Measurements from ENCODE around the gene FARP2.
"Not testable (repeated sequence)": the region's sequence is repeated elsewhere in the genome, so short reads cannot be mapped to it uniquely, and the experiment has no call there.

FARP2 gene

GRCh38 chr2:241355983-241356870 is at the start of gene FARP2:
Gene FARP2, plus strand, starts transcription at chr2:241356285. Its CDS starts 16,823 bp downstream, at chr2:241373108.
- peak; percentile 92 for DNase-seq (ENCODE audit: low read depth)

GRCh38 chr2:241307055-241307454 is 49.0 kb upstream of the FARP2 start:
- DNase-seq (ENCODE audit: low read depth), result no peak

GRCh38 chr2:241308267-241308666 is 47.8 kb upstream of the FARP2 start:
- DNase-seq (ENCODE audit: low read depth), result no peak

GRCh38 chr2:241308832-241309500 is 47.1 kb upstream of the FARP2 start:
- no peak for DNase-seq (ENCODE audit: low read depth)

GRCh38 chr2:241309684-241310117 is 46.4 kb upstream of the FARP2 start:
- peak; percentile 43 for DNase-seq (ENCODE audit: low read depth)

GRCh38 chr2:241310917-241311566 is 45.0 kb upstream of the FARP2 start:
- no peak for DNase-seq (ENCODE audit: low read depth)

- no peak for DNase-seq (ENCODE audit: low read depth)
These were observed 44.0 kb upstream of the FARP2 start for GRCh38 chr2:241312082-241312481.

GRCh38 chr2:241313543-241314095 is 42.5 kb upstream of the FARP2 start:
- no peak for DNase-seq (ENCODE audit: low read depth)

- DNase-seq (ENCODE audit: low read depth), result no peak
These were observed 41.6 kb upstream of the FARP2 start for GRCh38 chr2:241314226-241315092.

- peak; percentile 100 for DNase-seq (ENCODE audit: low read depth)
These were observed 40.8 kb upstream of the FARP2 start, which contains the start of gene HDLBP for GRCh38 chr2:241315093-241315878. Gene HDLBP, minus strand, starts transcription at chr2:241315672. Its CDS starts 48,803 bp downstream, at chr2:241266869.

GRCh38 chr2:241315879-241316631 is 40.0 kb upstream of the FARP2 start, which contains the start of gene SEPTIN2:
Gene SEPTIN2, plus strand, starts transcription at chr2:241315925. Its CDS starts 8,308 bp downstream, at chr2:241324233.
- peak; percentile 67 for DNase-seq (ENCODE audit: low read depth)

- no peak for DNase-seq (ENCODE audit: low read depth)
These were observed 39.3 kb upstream of the FARP2 start for GRCh38 chr2:241316825-241317224.

GRCh38 chr2:241317391-241317790 is 38.7 kb upstream of the FARP2 start:
- no peak for DNase-seq (ENCODE audit: low read depth)

GRCh38 chr2:241318830-241319229 is 37.3 kb upstream of the FARP2 start:
- not testable (repeated sequence) for DNase-seq (ENCODE audit: low read depth)

- no peak for DNase-seq (ENCODE audit: low read depth)
These were observed 35.7 kb upstream of the FARP2 start for GRCh38 chr2:241320394-241320793.

- no peak for DNase-seq (ENCODE audit: low read depth)
These were observed 35.1 kb upstream of the FARP2 start for GRCh38 chr2:241321033-241321432.

GRCh38 chr2:241321886-241322285 is 34.2 kb upstream of the FARP2 start:
- DNase-seq (ENCODE audit: low read depth), result no peak

- no peak for DNase-seq (ENCODE audit: low read depth)
These were observed 32.3 kb upstream of the FARP2 start for GRCh38 chr2:241323778-241324177.

GRCh38 chr2:241324775-241325174 is 31.3 kb upstream of the FARP2 start:
- no peak for DNase-seq (ENCODE audit: low read depth)

GRCh38 chr2:241325257-241325656 is 30.8 kb upstream of the FARP2 start:
- DNase-seq (ENCODE audit: low read depth), result no peak
